Measurements from ENCODE around the gene PRKAG2.

- TF ChIP-seq YY1 (IDR thresholded peaks at IDR 0.05), result no peak
- TF ChIP-seq CTCF (IDR thresholded peaks at IDR 0.05; ENCODE audit: low read depth, low read length, missing input control), result no peak
- no peak for TF ChIP-seq GABPA (IDR thresholded peaks at IDR 0.05 in 1 of 2, conservative IDR thresholded peaks at IDR 0.05 in 1 of 2)
- no peak for TF ChIP-seq REST (IDR thresholded peaks at IDR 0.05)
- TF ChIP-seq FOXA2 (IDR thresholded peaks at IDR 0.05), result no peak
- no peak for TF ChIP-seq MAX (IDR thresholded peaks at IDR 0.05)
- no peak for TF ChIP-seq HNF4G (IDR thresholded peaks at IDR 0.05)
Measured at GRCh38 chr7:151586531-151587260, 290.2 kb downstream of the PRKAG2 start.
